AML-193 (cell line): ENCODE measurements around the gene CBL.

Experiments used
- DNase-seq, 2 experiments: peaks; one replicate each; lab custom pipeline; 2025; lab: John Stamatoyannopoulos, UW

The CBL gene

DNA sequence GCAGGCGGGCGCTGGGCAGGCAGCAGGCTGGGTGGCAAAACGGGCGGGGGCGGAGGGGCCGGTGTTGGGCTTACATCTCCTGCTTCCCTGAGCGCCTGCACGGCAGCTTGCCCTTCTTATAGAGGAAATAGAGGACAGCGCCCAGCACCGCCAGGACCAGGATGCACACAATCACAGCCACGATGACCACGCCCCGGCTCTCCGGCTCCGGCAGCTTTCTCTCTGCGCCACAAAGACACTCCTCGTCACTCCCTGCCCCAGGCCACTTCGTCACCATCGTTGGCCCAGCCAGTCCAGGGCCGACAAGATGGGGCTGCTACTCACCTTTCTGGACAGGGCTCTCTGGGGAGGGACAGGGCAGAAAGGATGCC, 104.5 kb downstream of the CBL start:
- no peak for DNase-seq

DNA sequence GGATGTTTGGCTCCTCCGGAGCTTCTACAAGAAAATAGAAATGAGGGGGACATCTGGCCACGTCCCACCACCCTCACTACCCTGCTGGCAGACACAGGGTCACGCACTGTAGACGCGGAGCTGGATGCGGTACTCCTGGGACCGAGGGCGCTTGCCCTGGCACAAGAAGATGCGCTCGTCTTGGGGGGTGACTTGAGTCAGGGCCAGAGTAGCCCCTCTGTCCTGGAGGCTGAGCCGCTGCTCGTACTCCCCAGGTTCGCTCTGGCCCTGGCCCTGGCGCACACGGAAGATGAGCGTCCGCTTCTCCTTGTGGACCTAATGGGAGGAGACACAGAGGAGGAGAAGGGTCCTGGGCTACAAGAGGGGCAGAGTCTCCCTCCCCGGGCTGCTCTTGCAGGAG, 108.6 kb downstream of the CBL start:
- DNase-seq: no peak

DNA sequence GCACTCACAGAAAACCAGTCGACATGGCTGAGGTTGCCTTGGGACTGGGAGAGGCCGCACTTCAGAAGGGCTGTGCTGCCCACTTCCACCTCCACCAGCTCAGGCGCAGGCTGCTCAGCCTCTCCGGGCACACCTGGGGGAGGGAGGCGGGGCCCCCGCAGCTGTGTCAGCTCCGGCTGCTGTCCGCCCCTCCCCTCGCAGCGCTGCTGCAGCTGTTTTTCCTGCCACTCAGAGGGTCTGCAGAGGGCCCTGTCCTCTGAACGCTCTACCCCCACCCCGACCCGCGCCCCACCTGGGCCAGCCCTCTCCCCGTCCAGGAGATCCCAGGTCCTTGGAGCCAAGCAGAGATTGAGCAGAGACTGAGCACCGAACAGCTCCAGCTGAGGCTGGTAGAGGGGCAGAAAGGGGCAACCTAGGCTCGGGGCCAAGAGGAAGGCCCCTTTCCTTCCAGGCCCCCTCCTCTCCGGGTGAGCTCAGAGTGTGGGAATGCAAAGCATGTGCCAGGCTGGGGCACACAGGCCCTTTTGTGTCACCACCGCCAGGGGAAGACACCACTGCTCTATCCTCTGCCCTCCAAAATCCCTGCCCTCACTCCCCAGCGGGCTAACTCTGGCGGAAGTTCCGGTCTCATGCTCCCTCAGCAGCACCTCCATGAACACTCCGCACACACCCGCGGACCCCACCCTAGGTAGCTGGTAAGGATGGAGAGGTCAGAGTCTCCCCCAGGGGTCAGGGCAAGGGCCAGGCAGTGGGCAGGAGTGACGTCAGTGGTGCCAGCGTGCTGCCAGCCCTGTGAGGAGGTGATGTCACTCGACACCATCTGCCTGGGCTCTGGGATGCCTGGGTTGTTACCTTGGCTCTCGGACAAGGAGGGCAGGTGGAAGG, 109.2 kb downstream of the CBL start:
- no peak for DNase-seq

DNA sequence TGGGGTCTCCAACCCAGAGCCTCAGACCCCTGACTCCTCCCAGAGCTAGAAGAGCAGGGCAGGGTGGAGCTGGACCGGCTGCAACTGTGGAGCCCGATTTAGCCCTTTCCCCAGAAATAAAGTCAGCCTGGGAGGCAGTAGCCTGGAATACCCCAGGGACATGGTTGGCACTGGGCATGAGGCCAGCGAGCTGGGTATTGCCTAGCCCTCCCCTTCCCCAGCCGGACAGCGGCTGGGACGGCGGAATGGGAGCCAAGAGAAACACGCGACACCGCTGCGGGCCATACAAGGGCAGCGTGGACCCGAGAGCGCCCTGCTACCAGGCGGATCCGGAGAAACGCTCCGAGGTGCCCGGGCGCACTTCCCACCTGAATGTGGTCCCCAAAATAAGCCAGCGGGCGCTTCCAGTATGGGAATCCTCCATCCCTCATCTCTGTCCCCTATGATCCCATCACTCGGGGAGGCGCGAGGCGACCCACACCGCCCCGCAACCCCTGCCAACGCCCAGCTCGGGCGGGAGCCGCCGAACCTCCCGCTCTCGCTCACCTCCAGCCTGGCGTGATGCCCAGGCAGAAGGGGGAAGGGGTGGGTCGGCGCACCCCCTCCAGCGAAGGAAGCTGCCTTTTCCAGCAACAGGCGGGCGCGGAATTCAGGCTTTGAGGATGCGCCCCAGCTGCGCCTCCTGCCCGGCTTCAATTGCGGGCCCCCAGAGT, 110.0 kb downstream of the CBL start:
- no peak for DNase-seq

DNA sequence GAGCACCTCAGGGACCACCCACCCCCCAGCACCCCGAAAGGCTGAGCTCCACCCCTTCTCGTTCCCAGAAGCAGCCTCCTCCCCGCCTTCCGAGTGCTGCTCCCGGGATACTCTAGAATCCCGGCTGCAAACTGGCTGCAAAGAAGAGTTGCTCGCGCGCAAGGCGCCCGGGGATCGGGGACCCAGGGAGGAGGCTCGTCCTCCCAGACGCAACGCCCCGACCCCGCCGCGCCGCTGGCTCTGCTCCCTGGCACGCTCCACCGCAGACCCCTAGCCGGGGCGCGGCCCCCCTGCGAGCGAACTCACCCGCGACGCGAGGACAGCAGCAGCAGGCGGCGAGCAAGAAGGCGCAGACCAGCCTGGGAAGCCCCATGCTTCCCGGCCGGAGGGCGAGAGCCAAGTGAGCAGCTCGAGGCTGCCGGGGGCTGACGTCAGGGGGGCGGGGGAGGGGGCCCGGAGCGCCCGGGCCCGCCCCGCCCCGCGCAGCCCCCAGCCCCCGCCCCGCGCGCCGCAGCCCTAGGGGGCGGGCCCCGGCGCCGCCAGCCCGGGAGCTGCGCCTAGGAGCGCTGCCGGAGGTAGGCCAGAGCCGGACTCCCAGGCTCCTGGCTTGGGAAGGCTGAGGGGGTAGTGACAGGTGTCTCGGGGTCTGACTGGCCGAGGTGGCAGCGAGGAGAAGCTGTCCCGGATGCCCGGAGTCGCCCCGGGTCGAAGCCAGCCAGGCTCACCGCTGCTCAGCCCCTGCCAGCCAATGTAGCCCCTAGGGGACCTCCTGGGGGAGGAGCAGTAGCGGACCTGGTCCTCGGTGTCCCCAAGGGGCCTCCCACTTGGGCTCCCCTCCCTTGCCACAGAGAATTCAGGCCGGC, 110.8 kb downstream of the CBL start, which contains the start of gene MCAM:
TSS of gene MCAM (minus strand) at position 402 of the 863 bp plus-strand sequence. CDS start at position 373, 29 bp downstream.
- no peak for DNase-seq

DNA sequence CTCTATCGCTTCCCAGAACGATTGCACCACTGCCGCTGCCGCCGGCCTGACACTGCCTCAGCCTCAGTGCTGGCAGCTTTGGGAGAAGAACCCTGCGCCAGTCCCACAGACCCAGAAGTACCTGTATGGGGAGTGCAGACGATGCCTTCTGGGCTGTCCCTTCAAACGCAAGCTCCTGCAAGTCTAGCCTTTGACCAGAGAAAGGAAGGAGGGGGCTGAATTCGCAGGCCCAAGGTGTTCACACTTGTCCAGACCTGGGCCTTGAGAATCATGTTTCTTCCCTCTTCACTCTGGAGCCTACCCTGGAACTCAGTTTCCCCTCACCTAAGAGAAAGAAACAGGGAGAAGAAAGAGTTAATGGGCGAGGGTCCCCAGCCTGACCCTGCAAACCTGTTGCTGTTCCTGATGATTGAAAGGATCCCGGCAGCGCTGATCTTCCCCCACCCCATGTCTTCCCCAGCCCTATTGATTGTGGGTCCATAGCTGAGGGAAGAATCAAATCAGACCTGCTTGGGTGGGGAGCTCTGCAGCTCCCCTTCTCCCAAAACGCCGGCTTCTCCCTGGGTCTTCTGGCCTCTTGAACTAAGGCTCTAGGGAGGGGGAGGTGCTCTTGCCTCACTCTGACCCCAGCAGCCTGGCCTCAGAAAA, 111.6 kb downstream of the CBL start:
- DNase-seq: no peak

DNA sequence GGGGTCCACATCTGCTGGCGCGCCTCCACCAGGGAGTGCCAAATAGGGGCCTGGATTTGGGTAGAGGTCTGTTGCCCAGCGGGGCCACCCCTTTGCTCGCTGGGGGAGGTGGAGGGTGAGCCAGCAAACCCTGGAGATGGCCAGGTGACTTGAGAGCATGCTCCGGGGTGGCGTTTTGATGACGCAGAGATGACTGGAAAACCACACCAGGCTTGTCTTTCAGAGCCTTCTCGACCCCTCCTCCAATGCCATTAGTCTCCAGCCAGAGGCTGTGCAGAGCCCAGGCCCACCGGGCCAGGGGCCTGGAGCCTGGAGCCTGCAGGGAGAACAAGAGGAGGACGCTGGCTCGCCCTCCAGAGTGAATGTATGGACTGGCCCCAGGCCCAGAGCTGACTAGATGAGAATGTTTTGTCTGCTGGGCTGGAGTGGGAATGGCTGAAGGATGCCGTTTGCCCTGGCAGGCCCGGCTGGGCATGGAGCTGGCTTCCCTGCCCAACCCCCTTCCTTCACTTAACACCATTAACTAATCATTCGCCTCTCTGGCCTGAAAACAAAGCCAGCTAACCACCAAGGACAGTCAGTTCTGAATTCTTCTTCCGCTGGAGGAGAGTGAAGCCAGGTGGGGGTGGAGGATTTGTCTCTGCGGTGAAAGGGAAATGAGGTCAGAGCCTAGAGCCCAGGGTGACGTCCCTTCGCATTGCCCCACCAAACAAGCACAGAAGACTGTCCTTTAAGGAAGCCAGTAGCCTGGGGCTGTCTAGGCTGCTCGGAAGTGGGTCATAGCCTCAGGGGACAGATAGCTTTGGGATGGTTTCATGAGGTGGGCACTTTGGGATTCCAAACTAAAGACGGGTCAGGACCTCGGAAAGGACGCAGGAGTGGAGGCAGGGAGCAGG, 112.3 kb downstream of the CBL start:
- no peak for DNase-seq

DNA sequence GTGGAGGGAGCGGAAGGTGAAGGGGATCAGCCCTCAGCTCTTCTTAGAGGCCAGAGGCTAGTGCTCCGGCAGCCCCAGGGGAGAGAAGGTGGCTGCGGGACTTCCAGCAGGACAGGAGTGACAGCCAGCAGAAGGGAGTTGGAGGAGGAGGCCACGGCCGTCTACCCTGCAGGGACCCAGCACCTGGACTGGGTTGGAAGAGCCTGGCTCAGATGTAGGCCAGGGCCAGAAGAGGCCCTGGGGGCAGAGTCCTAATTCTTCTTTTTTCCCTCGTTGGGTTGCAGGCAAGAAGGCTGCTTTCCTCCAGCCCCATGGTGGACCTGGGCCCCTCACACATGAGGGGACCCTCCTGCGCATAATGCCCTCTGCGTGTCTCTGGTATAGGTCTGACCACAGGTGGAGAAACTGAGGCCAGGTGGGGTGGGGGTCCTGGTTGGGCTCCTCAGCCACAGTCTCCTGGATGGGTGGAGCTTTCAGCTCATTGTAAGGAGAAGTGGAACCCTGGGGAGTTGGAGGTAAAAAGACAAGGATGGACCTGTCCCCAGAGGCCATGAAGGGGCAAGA, 113.1 kb downstream of the CBL start:
- no peak for DNase-seq

DNA sequence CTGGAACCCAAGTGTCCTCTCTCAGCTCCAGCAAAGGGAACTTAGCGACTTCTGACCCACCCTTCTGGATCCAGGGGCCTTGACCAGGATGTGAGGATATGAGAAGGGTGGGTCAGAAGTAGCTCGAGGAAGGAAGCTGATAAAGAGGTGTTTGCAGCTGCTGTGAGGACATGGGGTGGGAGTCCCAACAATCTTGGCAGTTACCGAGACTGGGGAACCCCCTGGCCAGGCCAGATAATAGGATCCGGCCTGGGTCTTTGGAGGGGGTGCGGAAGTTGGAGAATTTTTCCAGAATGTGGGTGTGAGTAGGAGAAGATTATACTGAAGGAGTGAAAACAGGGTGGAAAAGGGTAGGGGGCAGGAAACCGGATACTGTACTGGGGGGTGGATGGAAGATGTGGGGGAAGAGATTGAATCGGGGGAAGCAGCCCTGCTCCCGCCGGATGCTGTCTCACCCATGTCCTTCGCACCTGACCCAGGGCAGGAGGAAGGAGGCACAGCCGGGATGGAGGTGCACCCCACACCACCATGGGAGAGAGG, 113.6 kb downstream of the CBL start:
- DNase-seq: no peak

DNA sequence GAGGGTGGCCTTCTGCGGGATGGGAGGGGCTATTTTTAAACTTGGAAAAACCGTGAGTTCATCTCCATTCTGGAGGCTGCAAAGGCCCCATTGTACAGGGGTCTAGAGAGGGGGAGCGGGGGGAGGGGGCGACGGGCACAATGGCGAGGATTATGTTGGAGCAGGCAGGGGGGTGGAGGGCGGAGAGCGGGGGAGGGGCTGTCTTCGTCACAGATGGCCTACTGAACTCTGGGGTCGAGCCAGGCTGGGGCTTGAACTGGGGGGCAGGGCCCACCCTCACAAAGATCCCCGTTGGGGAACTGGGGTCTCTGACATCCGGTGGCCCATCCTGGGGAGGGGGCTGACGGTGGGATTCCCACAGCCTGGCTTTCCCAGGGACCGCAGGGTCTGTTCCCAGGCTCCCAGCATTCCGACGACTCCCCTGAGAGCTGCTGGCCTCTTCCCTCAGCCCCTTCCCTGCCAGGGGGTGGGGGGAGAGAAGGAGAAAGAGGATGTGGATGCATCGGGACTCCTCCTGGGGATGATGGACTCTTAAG, 114.2 kb downstream of the CBL start:
- no peak for DNase-seq

DNA sequence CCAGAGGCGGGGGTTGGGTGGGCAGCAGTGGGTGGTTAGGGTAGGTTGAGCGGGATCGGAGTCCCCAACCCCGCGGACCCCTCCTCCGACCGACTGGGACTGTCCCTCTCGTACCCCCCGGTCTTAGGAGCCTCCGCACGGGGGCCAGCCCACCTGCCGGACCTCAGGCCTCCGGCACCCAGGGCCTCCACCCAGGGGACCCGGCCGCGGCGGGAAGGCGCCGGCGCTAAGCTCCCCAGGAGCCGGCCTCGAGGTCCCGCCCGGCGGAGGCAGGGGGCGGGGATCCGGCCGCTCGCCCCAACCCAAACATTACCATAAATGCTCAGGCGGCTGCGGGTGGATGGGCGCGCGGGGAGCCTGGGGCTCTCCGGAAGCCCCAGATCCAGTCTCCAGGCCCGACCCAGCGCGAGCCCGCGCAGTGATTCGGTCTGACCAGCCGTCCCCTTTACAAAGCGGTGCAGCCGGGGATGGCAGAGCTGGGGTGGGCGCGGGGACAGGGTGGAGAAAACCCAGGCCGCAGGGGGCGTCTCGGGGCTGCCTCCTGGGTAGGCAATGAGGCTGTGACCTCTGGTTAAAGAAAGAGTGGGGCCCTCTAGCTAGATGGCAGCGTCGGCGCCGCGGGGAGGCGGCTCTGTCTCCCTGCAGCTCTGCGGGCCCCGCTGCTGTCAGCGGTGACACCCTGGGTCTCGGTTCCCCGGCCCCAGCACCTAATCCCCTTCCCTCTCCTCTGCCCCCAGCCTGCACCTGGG, 114.8 kb downstream of the CBL start:
- peak in 1 of 2 experiments; percentile 26 for DNase-seq

DNA sequence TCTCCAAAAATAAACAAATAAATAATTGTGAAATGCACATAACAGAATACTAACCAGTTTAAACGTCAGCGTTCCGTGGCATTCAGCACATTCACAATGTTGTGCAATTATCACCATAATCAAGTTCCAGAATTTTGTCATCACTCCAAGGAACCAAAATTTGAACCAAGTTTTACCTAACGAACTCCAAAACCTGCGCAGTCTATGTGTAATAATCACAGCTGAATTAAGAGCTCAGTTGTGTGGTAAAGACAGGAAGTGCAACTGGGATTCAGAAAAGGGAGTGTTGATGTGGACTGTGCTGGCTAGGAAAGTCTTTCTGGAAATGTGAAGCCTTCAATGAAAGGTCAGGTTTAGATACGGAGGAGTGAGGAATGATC, 116.2 kb downstream of the CBL start:
- DNase-seq: no peak

DNA sequence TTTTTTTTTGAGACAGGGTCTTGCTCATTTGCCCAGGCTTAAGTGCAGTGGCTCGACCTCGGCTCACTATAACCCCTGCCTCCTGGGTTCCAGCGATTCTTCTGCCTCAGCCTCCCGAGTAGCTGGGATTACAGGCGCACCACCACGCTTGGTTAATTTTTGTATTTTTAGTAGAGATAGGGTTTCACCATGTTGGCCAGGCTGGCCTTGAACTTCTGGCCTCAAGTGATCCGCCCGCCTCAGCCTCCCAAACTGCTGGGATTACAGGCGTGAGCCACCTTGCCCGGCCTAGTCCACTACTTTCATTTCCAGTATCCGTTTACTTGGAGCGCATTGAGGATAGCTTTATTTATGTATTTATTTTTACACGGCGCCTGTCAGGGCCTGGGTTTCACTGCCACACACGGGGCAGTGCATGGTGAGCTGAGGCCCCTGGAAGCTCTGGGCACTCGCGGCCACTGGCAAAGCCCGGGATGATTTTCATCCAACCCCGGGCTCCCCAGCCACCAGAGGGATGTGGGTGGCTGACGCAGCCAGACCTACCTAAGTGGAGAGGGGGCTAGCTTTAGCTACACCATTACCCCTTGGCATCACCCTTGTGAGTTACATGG, 116.9 kb downstream of the CBL start:
- no peak for DNase-seq

DNA sequence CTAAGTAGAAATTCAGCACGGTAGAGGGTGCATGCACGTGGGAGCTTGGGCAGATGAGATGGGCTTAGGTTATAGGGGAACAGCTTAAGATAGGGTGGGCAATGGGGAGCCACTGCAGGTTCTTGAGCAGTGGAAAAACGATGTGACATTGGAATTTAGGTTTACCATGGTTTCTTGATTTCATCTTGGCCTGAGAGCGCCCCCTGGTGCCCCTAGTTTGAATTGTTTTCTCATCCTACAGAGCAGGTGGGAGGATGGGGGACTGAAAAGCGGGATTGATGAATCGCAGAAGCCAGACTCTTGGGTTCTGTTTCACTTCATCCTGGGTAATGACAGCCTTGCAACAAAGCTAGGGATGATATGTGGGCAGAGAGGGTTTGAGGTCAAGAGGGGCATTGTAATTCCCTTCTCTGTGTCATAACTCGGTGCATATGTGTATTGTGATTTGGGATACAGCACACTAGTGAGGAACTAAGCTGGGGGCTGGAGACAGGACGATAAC, 117.4 kb downstream of the CBL start:
- DNase-seq: peak; percentile 48 to 54

DNA sequence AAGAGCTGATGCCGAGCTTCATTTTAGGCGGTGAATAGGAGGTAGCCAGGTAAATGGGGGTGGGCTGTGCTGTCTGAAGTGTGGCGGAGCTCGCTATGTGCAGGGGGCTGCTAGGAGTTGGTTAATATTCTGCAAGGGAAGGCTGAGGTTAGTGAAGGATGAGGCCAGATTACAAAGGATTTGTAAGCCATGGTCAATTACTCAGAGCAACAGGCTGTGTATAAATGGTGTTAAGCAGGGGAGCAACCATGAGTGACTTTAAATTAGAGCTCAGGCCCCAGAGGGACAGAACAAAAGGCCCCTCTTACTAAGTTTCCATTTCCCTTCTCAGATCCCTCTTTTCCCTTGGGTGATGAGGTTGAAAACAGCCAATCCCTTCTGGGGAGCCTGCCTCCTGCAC, 118.0 kb downstream of the CBL start:
- DNase-seq: no peak

DNA sequence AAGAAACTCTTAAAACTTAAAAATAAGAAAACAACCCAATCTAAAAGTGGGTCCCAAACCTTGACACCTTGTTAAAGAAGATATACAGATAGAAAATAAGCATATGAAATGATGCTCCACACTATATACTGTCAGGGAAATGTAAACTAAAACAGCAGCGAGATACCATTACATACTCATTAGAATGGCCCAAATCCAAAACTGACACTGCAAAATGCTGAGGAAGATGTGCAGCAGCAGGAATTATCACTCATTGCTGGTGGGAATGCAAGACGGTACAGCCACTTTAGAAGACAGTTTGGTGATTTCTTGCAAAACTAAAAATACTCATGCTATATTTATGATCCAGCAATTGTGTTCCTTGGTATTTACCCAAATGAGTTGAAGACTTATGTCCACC, 123.2 kb downstream of the CBL start:
- no peak for DNase-seq

DNA sequence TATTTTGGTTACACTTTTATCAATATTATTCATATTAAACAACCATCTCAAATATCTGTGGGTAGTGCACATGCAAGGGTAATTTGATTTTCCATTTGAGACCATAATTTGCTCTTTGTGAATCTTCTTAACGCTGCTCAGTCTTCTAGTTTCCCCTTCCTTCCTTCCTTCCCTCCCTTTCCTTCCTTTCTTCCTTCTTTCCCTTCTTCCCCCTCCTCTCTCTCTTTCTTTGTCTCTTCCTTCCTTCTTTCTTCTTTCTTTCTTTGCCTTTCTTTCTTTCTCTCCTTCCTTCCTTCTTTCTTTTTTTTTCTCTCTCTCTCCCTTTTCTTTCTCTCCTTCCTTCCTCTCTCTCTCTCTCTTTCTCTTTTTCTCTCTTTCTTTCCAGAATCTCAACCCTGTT, 124.1 kb downstream of the CBL start:
- no peak for DNase-seq

DNA sequence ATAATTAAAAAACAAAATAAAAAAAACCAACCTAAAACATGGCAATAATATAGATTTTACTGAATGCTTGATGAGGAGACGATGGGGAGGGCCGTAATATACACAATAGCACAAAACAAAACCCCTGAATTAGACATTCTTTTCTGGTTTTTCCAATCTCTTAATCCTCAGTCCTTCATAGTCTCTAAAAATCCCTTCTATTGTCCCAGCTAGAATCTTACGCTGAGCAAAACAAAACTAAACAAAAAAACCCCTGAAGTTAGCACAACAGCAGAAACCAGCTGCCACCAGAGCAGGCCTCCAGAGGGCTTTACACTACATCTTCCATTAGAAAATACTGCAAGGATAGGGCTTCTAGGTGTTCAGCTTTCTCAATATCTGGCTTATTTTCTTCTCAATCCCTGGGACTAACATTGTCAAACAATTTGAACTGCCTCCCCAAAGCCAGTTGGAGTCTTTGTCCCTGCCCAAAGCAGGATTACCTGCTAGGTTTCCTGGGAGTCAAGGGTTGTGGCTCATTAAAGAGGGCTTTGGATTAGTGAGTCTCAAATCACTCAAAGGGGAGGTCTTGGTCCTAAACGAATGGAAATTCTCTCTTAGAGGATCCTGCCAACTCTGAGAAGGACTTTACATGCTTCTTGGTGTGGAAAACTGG, 126.1 kb downstream of the CBL start:
- DNase-seq: no peak
